Measurements from ENCODE around the gene CDC42BPB. TPM values are rescaled to one million over a fixed set of nuclear protein-coding genes. Genes with fewer than 3 reads are reported as not detected.

CDC42BPB gene
- total and polyA plus RNA-seq, 8 donors: 73.4 to 91.4 (median 79.5) TPM

- DNase-seq (peak in 1 of 4 donors; percentile 67), ATAC-seq (no peak)
- Histone ChIP-seq H3K27me3 (peaks cover 9 to 48% of the 10 kb centered on the region in 2 donors), H3K9me3 (no peaks in the 10 kb centered on the region), H3K36me3 (no peaks in the 10 kb centered on the region), H3K27ac (no peak overlapping the region), H3K4me1 (peaks cover 3 to 12% of the 10 kb centered on the region in 2 donors), H3K4me3 (no peak overlapping the region)
- TF ChIP-seq, protein P1, sequence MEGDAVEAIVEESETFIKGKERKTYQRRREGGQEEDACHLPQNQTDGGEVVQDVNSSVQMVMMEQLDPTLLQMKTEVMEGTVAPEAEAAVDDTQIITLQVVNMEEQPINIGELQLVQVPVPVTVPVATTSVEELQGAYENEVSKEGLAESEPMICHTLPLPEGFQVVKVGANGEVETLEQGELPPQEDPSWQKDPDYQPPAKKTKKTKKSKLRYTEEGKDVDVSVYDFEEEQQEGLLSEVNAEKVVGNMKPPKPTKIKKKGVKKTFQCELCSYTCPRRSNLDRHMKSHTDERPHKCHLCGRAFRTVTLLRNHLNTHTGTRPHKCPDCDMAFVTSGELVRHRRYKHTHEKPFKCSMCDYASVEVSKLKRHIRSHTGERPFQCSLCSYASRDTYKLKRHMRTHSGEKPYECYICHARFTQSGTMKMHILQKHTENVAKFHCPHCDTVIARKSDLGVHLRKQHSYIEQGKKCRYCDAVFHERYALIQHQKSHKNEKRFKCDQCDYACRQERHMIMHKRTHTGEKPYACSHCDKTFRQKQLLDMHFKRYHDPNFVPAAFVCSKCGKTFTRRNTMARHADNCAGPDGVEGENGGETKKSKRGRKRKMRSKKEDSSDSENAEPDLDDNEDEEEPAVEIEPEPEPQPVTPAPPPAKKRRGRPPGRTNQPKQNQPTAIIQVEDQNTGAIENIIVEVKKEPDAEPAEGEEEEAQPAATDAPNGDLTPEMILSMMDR (IDR thresholded peaks at IDR 0.05): no peak
- intact Hi-C loops (cut with DNase I): no loop called here
Measured at GRCh38 chr14:103089386-103090335, 32.3 kb upstream of the CDC42BPB start.

DNA sequence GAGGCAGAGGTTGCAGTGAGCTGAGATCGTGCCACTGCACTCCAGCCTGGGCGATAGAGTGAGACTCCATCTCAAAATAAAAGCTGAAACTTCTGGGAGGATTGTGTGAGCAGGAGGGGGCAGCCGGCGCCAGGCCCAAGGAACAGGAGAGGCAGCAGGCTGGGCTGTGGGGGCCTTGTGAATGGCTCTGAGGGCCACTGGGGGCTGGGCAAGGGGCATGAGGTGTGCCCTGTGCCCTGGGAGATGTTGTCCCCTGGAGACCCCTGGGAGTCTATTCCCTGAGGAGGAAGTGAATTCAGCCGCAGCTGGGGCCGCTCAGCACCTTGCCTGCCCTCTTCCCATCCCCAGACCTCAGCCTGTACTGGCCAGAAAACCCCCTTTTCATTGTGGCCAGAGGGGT lies 31.6 kb upstream of the CDC42BPB start:
- H3K36me3 ChIP-seq: no peaks in the 10 kb centered on the region
- DNase-seq: peak in 1 of 4 donors; percentile 67

DNA sequence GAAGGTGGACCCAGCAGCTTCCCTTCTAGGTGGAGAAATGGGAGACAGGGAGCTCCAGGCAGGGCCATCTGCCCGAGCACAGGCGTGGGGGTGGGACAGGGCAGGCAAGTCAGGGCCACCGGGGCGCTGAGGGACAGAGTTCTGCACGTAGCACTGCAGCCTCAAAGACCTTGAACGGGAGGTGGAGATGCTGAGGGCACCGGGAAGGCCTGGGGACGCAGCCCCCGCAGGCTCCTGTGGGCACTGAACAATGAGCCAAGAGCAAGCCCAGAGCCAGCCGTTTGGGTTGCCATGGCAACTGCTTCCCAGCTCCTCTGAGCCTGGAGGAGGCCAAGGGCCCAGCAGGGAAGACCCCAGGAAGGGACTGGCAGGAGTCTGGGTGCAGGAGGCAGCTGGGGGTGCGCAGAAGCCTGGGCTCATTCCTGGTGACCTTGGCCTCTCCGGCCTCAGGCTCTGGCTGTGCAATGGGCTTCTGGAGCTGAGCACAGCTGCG lies 30.0 kb upstream of the CDC42BPB start:
- ATAC-seq (no peak), DNase-seq (peak in 1 of 4 donors; percentile 57)
- H3K36me3 ChIP-seq: no peaks in the 10 kb centered on the region
- no peak overlapping the region for H3K27ac ChIP-seq
- H3K27me3 ChIP-seq: peaks cover 18 to 69% of the 10 kb centered on the region in 2 donors
- no peaks in the 10 kb centered on the region for H3K9me3 ChIP-seq
- H3K4me3 ChIP-seq: no peak overlapping the region
- TF ChIP-seq, protein P1 (IDR thresholded peaks at IDR 0.05): no peak
- peaks cover 3 to 12% of the 10 kb centered on the region in 2 donors for H3K4me1 ChIP-seq
- intact Hi-C loops (cut with DNase I): no loop called here

More for the DNA sequence above, 31.6 kb upstream of the CDC42BPB start:
- TF ChIP-seq, protein P1 (IDR thresholded peaks at IDR 0.05): no peak
- ATAC-seq: no peak
- Histone ChIP-seq H3K27ac (no peak overlapping the region), H3K4me3 (no peak overlapping the region), H3K9me3 (no peaks in the 10 kb centered on the region), H3K27me3 (peaks cover 16 to 55% of the 10 kb centered on the region in 2 donors), H3K4me1 (peaks cover 3 to 12% of the 10 kb centered on the region in 2 donors)
- intact Hi-C loops (cut with DNase I): no loop called here

DNA sequence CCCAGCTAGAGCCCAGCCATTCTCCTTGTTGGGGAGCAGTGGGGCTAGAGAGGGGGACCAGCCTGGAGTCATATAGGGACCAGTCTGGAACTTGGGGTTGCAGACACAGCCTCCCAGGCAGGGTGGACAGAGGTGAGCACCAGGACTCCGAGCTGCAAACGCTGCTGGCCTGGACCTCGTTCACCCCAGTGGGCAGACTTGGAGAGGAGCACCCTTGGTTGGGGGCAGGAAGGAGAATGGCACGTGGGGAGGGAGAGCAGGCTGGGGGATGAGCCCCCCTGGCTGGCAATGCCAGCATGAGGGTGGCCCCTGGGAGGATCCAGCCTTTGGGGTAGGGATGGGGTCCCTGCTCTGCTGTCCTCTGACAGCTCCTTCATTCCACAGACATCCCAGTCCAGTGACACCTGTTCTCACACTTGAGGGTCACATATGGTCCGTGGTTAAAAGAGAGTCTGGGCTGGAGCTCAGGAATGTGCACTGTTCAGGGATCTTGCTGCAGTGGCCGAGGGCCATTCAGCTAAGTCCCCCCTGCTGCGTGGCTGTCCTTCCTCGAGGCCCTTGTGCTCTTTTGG lies 29.5 kb upstream of the CDC42BPB start:
- intact Hi-C loops (cut with DNase I): no loop called here
- H3K4me3 ChIP-seq: no peak overlapping the region
- no peak for ATAC-seq
- H3K27ac ChIP-seq: no peak overlapping the region
- TF ChIP-seq, protein P1 (IDR thresholded peaks at IDR 0.05): no peak
- H3K9me3 ChIP-seq: no peaks in the 10 kb centered on the region
- H3K36me3 ChIP-seq: no peaks in the 10 kb centered on the region
- H3K27me3 ChIP-seq: peaks cover 18 to 74% of the 10 kb centered on the region in 2 donors
- peak in 1 of 4 donors; percentile 65 for DNase-seq
- H3K4me1 ChIP-seq: peaks cover 3 to 11% of the 10 kb centered on the region in 2 donors

All from left lung (tissue), 10 donors.